Esophagus squamous epithelium (tissue), 4 donors: Measurements from ENCODE around the gene ACVR1B.

Experiments used
- POLR2A ChIP-seq, 4 donors: fragments of 450-650 bp; IDR thresholded peaks; one replicate each; pipeline ENCODE4 v1.6.1; 2017; ENCODE audit warnings: antibody characterized with exemption in 4 of 4, mild to moderate bottlenecking in 4 of 4, moderate library complexity in 3 of 4
- TF ChIP-seq, protein P1 (sequence below), 6 experiments: fragments of 450-650 bp in 4 of 6; fragments of 200-600 bp in 2 of 6; sonication (generic) in 2 of 6; IDR thresholded peaks; one replicate each; pipeline ENCODE4 v1.5.1; 2016 to 2019; ENCODE audit warnings: antibody characterized with exemption in 6 of 6, mild to moderate bottlenecking in 4 of 6, moderate library complexity in 4 of 6

DNA sequence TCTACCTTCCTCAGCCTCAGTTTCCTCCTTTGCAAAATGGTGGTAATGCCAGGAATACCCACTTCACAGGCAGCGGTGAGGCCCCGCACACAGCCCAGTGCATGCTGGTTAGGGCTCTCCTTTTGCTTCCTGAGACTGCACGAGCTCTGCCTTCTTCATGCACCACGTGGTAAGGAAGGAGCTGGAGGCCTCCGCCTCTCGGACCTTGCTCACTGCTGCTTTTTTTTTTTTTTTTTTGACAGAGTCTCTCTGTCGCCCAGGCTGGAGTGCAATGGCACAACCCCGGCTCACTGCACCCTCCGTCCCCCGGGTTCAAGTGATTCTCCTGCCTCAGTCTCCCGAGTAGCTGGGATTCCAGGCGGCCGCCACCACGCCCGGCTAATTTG, 73.3 kb downstream of the ACVR1B start:
- TF ChIP-seq, protein P1, sequence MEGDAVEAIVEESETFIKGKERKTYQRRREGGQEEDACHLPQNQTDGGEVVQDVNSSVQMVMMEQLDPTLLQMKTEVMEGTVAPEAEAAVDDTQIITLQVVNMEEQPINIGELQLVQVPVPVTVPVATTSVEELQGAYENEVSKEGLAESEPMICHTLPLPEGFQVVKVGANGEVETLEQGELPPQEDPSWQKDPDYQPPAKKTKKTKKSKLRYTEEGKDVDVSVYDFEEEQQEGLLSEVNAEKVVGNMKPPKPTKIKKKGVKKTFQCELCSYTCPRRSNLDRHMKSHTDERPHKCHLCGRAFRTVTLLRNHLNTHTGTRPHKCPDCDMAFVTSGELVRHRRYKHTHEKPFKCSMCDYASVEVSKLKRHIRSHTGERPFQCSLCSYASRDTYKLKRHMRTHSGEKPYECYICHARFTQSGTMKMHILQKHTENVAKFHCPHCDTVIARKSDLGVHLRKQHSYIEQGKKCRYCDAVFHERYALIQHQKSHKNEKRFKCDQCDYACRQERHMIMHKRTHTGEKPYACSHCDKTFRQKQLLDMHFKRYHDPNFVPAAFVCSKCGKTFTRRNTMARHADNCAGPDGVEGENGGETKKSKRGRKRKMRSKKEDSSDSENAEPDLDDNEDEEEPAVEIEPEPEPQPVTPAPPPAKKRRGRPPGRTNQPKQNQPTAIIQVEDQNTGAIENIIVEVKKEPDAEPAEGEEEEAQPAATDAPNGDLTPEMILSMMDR (IDR thresholded peaks at IDR 0.05) = no peak
- peak in 1 of 4 donors; percentile 14 for TF ChIP-seq POLR2A (IDR thresholded peaks at IDR 0.05)
